H1 (cell line): Measurements from ENCODE around the gene FRMD7. TPM values are rescaled to one million over a fixed set of nuclear protein-coding genes. Genes with fewer than 3 reads are reported as not detected.

Experiments used
- CTCF ChIA-PET: fragments of 300-600 bp; sonication (Branson Sonifier 250); formaldehyde crosslinking; loops from one replicate; lab custom pipeline; 2021; ENCODE audit not compliant: partially characterized antibody; lab: Charles Lee
- POLR2A ChIA-PET: fragments of 300-600 bp; sonication (Branson Sonifier 250); formaldehyde crosslinking; loops from one replicate; lab custom pipeline; 2021; ENCODE audit warnings: inconsistent platforms; ENCODE audit not compliant: partially characterized antibody; lab: Charles Lee
- DNase-seq, 2 experiments: peaks; one replicate each; pipeline versions ENCODE4 v3.0.0 to v3.0.0-alpha.2; 2010 to 2022; ENCODE audit warnings: low spot score in 2 of 2, low read depth in 1 of 2, mixed read lengths in 1 of 2
- FAIRE-seq: peaks from 2 replicates; lab custom pipeline; 2011; peaks lifted over from hg19 to GRCh38; lab: Jason Lieb, UNC
- H2AFZ ChIP-seq: 2 replicates; pipeline ENCODE4 v1.8.1; 2012; ENCODE audit warnings: low read length, inconsistent platforms
- H2AK5ac ChIP-seq: 2 replicates; pipeline ENCODE4 v1.6.1; 2013; ENCODE audit warnings: low read depth, low read length
- H2BK120ac ChIP-seq: replicated peaks from 2 replicates; pipeline ENCODE3; 2013; ENCODE audit warnings: low read depth, low read length, inconsistent platforms
- H2BK12ac ChIP-seq: 2 replicates; pipeline ENCODE4 v1.6.1; 2013; ENCODE audit warnings: low read depth, low read length
- H2BK15ac ChIP-seq: 2 replicates; pipeline ENCODE4 v1.6.1; 2013; ENCODE audit warnings: low read length
- H2BK20ac ChIP-seq: 2 replicates; pipeline ENCODE4 v1.6.1; 2013; ENCODE audit warnings: low read length
- H2BK5ac ChIP-seq: 2 replicates; pipeline ENCODE4 v1.6.1; 2013; ENCODE audit warnings: low read depth, low read length
- H3K14ac ChIP-seq: 2 replicates; pipeline ENCODE4 v1.6.1; 2013; ENCODE audit warnings: inconsistent platforms; ENCODE audit not compliant: insufficient read length
- H3K18ac ChIP-seq: 2 replicates; pipeline ENCODE4 v1.6.1; 2013; ENCODE audit warnings: low read length; ENCODE audit errors: extremely low read depth
- H3K23ac ChIP-seq: 2 replicates; pipeline ENCODE4 v1.6.1; 2013; ENCODE audit warnings: inconsistent platforms; ENCODE audit not compliant: insufficient read length
- H3K23me2 ChIP-seq: 2 replicates; pipeline ENCODE4 v1.6.1; 2013; ENCODE audit warnings: low read depth, low read length
- H3K27ac ChIP-seq: 2 replicates; pipeline ENCODE4 v1.6.1; 2011; ENCODE audit warnings: low read depth, low read length, inconsistent platforms
- H3K27me3 ChIP-seq, 4 experiments: replicated peaks in 1 of 4; 1 replicate in 1 of 4; 2 replicates in 3 of 4; pipeline versions ENCODE4 v1.6.1 to v1.8.1; 2011 to 2013; ENCODE audit warnings: low read length in 3 of 4, mild to moderate bottlenecking in 3 of 4, inconsistent platforms in 2 of 4, mixed read lengths in 2 of 4, moderate library complexity in 1 of 4; ENCODE audit not compliant: control insufficient read depth in 3 of 4, insufficient read depth in 3 of 4; ENCODE audit errors: extremely low read depth in 1 of 4
- H3K36me3 ChIP-seq, 4 experiments: 2 replicates each; pipeline versions ENCODE4 v1.6.1 to v1.8.1; 2011 to 2013; ENCODE audit warnings: mild to moderate bottlenecking in 4 of 4, low read length in 3 of 4, moderate library complexity in 2 of 4, control low read depth in 1 of 4, inconsistent platforms in 1 of 4; ENCODE audit not compliant: insufficient read depth in 4 of 4, control insufficient read depth in 2 of 4
- H3K4ac ChIP-seq: replicated peaks from 2 replicates; pipeline ENCODE3; 2013; ENCODE audit warnings: low read length, low read depth, mixed read lengths, inconsistent platforms; ENCODE audit not compliant: insufficient read length
- H3K4me1 ChIP-seq, 4 experiments: replicated peaks in 1 of 4; 1 replicate in 1 of 4; 2 replicates in 3 of 4; pipeline versions ENCODE4 v1.6.1 to v1.8.1; 2011 to 2013; ENCODE audit warnings: low read length in 3 of 4, inconsistent platforms in 2 of 4, mixed read lengths in 1 of 4; ENCODE audit not compliant: insufficient read depth in 4 of 4, control insufficient read depth in 3 of 4
- H3K4me2 ChIP-seq, 2 experiments: 2 replicates each; pipeline versions ENCODE4 v1.6.1 to v1.8.1; 2011 to 2013; ENCODE audit warnings: low read depth in 2 of 2, low read length in 2 of 2, control low read depth in 1 of 2, inconsistent platforms in 1 of 2, mild to moderate bottlenecking in 1 of 2; ENCODE audit not compliant: insufficient read depth in 1 of 2
- H3K4me3 ChIP-seq, 4 experiments: fragments of 200-600, 300-600 bp in 1 of 4; sonication (generic), shearing (Covaris generic), sonication (Bioruptor Twin) in 1 of 4; 2 replicates each; pipeline versions ENCODE4 v1.5.1 to v1.8.1; 2011 to 2016; ENCODE audit warnings: low read length in 4 of 4, low read depth in 3 of 4, control low read depth in 2 of 4, inconsistent platforms in 2 of 4, mild to moderate bottlenecking in 2 of 4, mixed read lengths in 1 of 4, moderate library complexity in 1 of 4; ENCODE audit not compliant: insufficient read depth in 2 of 4; ENCODE audit errors: extremely low read depth in 1 of 4
- H3K56ac ChIP-seq: replicated peaks from 2 replicates; pipeline ENCODE3; 2013; ENCODE audit warnings: low read depth, mild to moderate bottlenecking, mixed read lengths, low read length, inconsistent platforms; ENCODE audit not compliant: insufficient read length
- H3K79me1 ChIP-seq: 2 replicates; pipeline ENCODE4 v1.6.1; 2013; ENCODE audit warnings: low read depth, low read length, control low read depth
- H3K79me2 ChIP-seq, 2 experiments: 2 replicates each; pipeline versions ENCODE4 v1.6.1 to v1.8.1; 2012 to 2013; ENCODE audit warnings: low read length in 2 of 2, mild to moderate bottlenecking in 2 of 2, inconsistent platforms in 1 of 2; ENCODE audit not compliant: insufficient read depth in 2 of 2, control insufficient read depth in 1 of 2
- H3K9ac ChIP-seq, 4 experiments: replicated peaks in 1 of 4; 1 replicate in 1 of 4; 2 replicates in 3 of 4; pipeline versions ENCODE4 v1.6.1 to v1.8.1; 2011 to 2013; ENCODE audit warnings: low read depth in 3 of 4, low read length in 3 of 4, control low read depth in 2 of 4, mild to moderate bottlenecking in 2 of 4, moderate library complexity in 2 of 4, inconsistent platforms in 1 of 4; ENCODE audit errors: extremely low read depth in 1 of 4
- H3K9me3 ChIP-seq, 2 experiments: 2 replicates each; pipeline versions ENCODE4 v1.6.1 to v1.8.1; 2012 to 2013; ENCODE audit warnings: mild to moderate bottlenecking in 2 of 2, moderate library complexity in 2 of 2, control low read depth in 1 of 2, inconsistent platforms in 1 of 2, low read depth in 1 of 2, low read length in 1 of 2, mixed read lengths in 1 of 2; ENCODE audit not compliant: insufficient read depth in 2 of 2
- H4K20me1 ChIP-seq, 2 experiments: replicated peaks in 1 of 2; 2 replicates each; pipeline versions ENCODE3 to v1.8.1; 2011 to 2013; ENCODE audit warnings: inconsistent platforms in 2 of 2, low read length in 2 of 2, mild to moderate bottlenecking in 1 of 2; ENCODE audit not compliant: insufficient read depth in 2 of 2, control insufficient read depth in 1 of 2
- H4K5ac ChIP-seq: 2 replicates; pipeline ENCODE4 v1.6.1; 2013; ENCODE audit warnings: low read length, low read depth, mixed read lengths, inconsistent platforms; ENCODE audit not compliant: insufficient read length
- H4K8ac ChIP-seq: 2 replicates; pipeline ENCODE4 v1.8.0; 2013; ENCODE audit warnings: mild to moderate bottlenecking, moderate library complexity, low read length, inconsistent platforms; ENCODE audit not compliant: insufficient read depth; ENCODE audit errors: extremely low read depth
- H4K91ac ChIP-seq: replicated peaks from 2 replicates; pipeline ENCODE3; 2013; ENCODE audit warnings: low read length, mixed read lengths, inconsistent platforms; ENCODE audit not compliant: insufficient read length
- ASH2L ChIP-seq: fragments of 200-600, 300-600 bp; sonication (generic); IDR thresholded peaks from one replicate; pipeline ENCODE4 v1.7.1; 2017; ENCODE audit warnings: low read length
- CTBP2 ChIP-seq: IDR thresholded peaks from 2 replicates; pipeline ENCODE4 v1.7.0; 2011; ENCODE audit warnings: borderline replicate concordance, mild to moderate bottlenecking, moderate library complexity, mixed read lengths, low read length; ENCODE audit not compliant: insufficient read depth, insufficient read length
- RAD21 ChIP-seq, 2 experiments: IDR thresholded peaks in 1 of 2; conservative IDR thresholded peaks in 1 of 2; 2 replicates each; pipeline ENCODE4 v1.6.1; 2011; ENCODE audit warnings: low read depth in 2 of 2, low read length in 2 of 2, improper control_type of control experiment in 1 of 2, inconsistent platforms in 1 of 2, mild to moderate bottlenecking in 1 of 2, moderate library complexity in 1 of 2
- WGBS, 2 experiments: shearing (Covaris generic) in 1 of 2; methylation state at CpG; one replicate each; pipeline versions ENCODE4 v1.1.6 to v1.1.7; 2013 to 2015; ENCODE audit warnings: low lambda C conversion rate in 2 of 2, mixed read lengths in 2 of 2, inconsistent platforms in 1 of 2, low coverage in 1 of 2, missing lambda C conversion rate in 1 of 2; ENCODE audit not compliant: insufficient replicate concordance in 2 of 2, insufficient coverage in 1 of 2, insufficient read length in 1 of 2; ENCODE audit errors: extremely low coverage in 1 of 2, missing lambda C conversion rate in 1 of 2; 5-methylcytosine and 5-hydroxymethylcytosine counted together
- polyA plus RNA-seq, 7 experiments: library from polyadenylated mRNA; depleted of rRNA in 3 of 7; stranded (reverse) in 5 of 7; unstranded in 2 of 7; fragments of >200 nt in 5 of 7; fragments of 200-250 nt in 2 of 7; gene quantifications; 1 replicate in 5 of 7; 2 replicates in 1 of 7; 4 replicates in 1 of 7; pipeline versions ENCODE4 v1.2.1 to v1.2.3, GENCODE V29; 2011 to 2013; ENCODE audit warnings: missing spikeins in 2 of 7, mixed read lengths in 2 of 7
- total RNA-seq: library from RNA; stranded (reverse); fragmentation: NEBNext Ultra II Directional; extraction: Animal tissue kit (Norgen Biotek cat#: 25700); gene quantifications from 2 replicates; pipeline ENCODE4 v1.2.1, GENCODE V29; 2021
- TF ChIP-seq, protein P1 (sequence below), 3 experiments: IDR thresholded peaks; 1 replicate in 2 of 3; 2 replicates in 1 of 3; pipeline versions ENCODE4 v1.5.1 to v1.6.1; 2011; ENCODE audit warnings: low read length in 3 of 3, mild to moderate bottlenecking in 3 of 3, inconsistent platforms in 2 of 3, low read depth in 1 of 3, moderate library complexity in 1 of 3; ENCODE audit not compliant: insufficient read depth in 1 of 3; ENCODE audit errors: control extremely low read depth in 1 of 3

Gene FRMD7
- total and polyA plus RNA-seq, 2 of the 8 experiments (the other 6 are each of a cell fraction or from before 2014, with no cell fraction given) = not detected

DNA sequence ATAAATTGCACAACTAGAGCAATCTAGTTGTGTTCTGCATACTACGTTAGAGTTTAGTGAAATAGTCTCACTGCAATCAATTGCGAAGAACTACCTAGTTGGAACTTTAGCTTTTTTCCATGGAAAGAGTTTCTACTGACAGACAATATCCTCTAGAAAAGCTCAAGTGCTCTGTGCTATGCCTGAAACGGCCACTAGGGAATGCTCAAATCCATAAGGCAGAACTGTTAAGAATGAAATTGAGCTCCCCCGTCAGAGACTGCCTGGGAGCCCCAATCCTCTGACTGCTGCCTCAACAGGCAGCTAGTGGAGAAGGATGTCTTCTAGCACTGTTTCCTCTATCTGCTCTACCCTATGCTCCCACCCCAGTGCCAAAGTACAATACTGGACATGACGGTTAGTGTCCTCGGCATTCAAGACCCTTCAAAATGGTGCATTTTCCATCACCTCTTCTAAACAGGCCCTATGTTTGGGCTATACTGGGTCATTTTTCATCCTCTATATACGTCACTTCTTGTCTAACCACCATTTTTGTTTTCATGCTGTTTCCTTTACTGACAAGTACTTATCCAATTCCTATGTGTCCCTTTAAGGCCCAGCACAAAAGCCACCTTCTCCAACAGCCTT is 35.3 kb downstream of the FRMD7 start:
- Histone ChIP-seq H3K4ac (no peak overlapping the region), H4K5ac (no peak overlapping the region), H3K27ac (no peak overlapping the region), H2AFZ (no peak overlapping the region), H2BK120ac (no peak overlapping the region), H4K8ac (no peak overlapping the region), H3K9me3 (no peaks in the 10 kb centered on the region), H2BK5ac (no peak overlapping the region), H3K56ac (no peak overlapping the region), H3K9ac (no peak overlapping the region), H2BK15ac (no peak overlapping the region), H3K27me3 (no peaks in the 10 kb centered on the region), H4K20me1 (no peaks in the 10 kb centered on the region), H2BK20ac (no peak overlapping the region; the same call in 1 of the 2 replicates), H2BK12ac (no peak overlapping the region), H3K23me2 (no peaks in the 10 kb centered on the region), H3K18ac (no peak overlapping the region), H4K91ac (no peak overlapping the region), H3K4me1 (no peaks in the 10 kb centered on the region), H3K79me1 (no peaks in the 10 kb centered on the region), H3K4me3 (no peak overlapping the region), H3K4me2 (no peak overlapping the region), H2AK5ac (no peak overlapping the region), H3K36me3 (no peaks in the 10 kb centered on the region), H3K14ac (no peak overlapping the region), H3K79me2 (no peaks in the 10 kb centered on the region), H3K23ac (no peak overlapping the region)
- peak; percentile 86 for FAIRE-seq
- ChIA-PET CTCF (interaction anchor here (0.7 to 2.7 kb wide), 26 partner anchors 8 to 522 kb away, joined by 3 to 17 read pairs (median 4); partner anchors contain the start of genes FRMD7 and RAP2C), POLR2A (no interaction called here)
- 46% methylated on average over 6 of the region's 7 CpGs; no CpG with 5 or more reads in 1 of the 2 experiments for WGBS, 2 experiments
- peak; percentile 31 to 57 for DNase-seq
- TF ChIP-seq, protein P1, sequence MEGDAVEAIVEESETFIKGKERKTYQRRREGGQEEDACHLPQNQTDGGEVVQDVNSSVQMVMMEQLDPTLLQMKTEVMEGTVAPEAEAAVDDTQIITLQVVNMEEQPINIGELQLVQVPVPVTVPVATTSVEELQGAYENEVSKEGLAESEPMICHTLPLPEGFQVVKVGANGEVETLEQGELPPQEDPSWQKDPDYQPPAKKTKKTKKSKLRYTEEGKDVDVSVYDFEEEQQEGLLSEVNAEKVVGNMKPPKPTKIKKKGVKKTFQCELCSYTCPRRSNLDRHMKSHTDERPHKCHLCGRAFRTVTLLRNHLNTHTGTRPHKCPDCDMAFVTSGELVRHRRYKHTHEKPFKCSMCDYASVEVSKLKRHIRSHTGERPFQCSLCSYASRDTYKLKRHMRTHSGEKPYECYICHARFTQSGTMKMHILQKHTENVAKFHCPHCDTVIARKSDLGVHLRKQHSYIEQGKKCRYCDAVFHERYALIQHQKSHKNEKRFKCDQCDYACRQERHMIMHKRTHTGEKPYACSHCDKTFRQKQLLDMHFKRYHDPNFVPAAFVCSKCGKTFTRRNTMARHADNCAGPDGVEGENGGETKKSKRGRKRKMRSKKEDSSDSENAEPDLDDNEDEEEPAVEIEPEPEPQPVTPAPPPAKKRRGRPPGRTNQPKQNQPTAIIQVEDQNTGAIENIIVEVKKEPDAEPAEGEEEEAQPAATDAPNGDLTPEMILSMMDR (IDR thresholded peaks at IDR 0.05; ENCODE audit: control extremely low read depth in 1 of 3, insufficient read depth in 1 of 3, low read depth in 1 of 3, low read length in 3 of 3) = peak in 2 of 3 experiments; percentile 75 to 79; a peak in 3 of 4 replicates
- TF ChIP-seq CTBP2 (no peak), ASH2L (no peak), RAD21 (IDR thresholded peaks at IDR 0.05 in 1 of 2, conservative IDR thresholded peaks at IDR 0.05 in 1 of 2; ENCODE audit: low read depth in 2 of 2, low read length in 2 of 2) (peak; percentile 78 to 87)
